GM06990 (cell line): ENCODE measurements around the gene VAV2.
"Not testable (repeated sequence)": the region's sequence is repeated elsewhere in the genome, so short reads cannot be mapped to it uniquely, and the experiment has no call there.

Experiments
- DNase-seq: peaks from one replicate; pipeline ENCODE4 v3.0.0-alpha.2; 2011; ENCODE audit not compliant: insufficient read length; ENCODE audit errors: extremely low read depth
- H3K27me3 ChIP-seq: replicated peaks from 2 replicates; pipeline ENCODE4 v1.6.0; 2011; ENCODE audit warnings: low read length; ENCODE audit not compliant: control insufficient read depth, insufficient read depth
- H3K36me3 ChIP-seq: 2 replicates; pipeline ENCODE4 v1.5.1; 2011; ENCODE audit warnings: low read length; ENCODE audit not compliant: control insufficient read depth, insufficient read depth
- H3K4me3 ChIP-seq: replicated peaks from 2 replicates; pipeline ENCODE4 v1.5.1; 2011; ENCODE audit warnings: low read depth, mild to moderate bottlenecking, control low read depth, low read length
- TF ChIP-seq, protein P1 (sequence below): IDR thresholded peaks from 2 replicates; pipeline ENCODE4 v1.5.1; 2011; ENCODE audit warnings: low read length, control low read depth, mild to moderate bottlenecking, inconsistent platforms; ENCODE audit not compliant: insufficient read depth, poor library complexity, severe bottlenecking

VAV2 gene

DNA sequence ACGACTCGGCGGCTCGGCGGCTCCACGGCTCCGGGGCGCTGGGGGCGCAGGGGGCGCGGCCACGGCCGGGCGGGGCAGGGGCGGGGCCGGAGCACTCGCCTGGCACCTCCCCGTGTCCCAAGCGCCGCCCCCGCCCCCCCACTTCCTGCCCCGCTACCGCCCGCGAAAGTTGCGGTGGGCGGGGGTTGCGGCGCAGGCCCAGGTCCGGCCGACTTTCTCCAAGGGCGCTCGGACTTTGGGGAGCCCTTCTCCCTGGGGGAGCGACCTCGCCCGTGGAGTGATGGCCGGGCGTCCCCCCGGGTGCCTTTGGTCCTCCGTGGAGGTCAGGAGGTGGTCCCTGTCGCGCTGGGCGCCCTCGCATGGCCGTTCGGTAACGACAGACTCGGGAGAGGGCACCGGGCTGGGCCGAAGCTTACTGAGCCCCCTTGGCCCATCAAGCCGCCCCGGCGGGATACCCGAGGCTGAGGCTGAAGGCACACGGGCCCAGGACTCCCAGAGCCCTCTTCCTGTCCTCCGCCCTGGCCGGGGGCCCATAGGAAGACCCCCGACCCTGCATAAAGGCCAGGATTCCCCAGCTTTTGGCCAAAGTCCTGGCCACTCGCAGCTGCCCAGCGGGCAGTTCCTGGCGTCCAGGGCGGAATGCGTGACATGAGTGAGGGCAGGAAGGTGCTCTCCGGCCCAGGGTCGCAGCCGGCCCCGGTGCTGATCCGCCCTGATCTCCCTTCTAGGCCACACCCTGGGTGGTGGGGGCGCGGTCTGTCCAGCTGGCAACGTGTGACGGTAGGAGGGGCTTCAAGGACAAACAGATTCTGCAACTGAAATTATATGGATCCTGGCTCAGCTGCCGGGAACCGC lies 883 bp upstream of the VAV2 start:
- TF ChIP-seq, protein P1, sequence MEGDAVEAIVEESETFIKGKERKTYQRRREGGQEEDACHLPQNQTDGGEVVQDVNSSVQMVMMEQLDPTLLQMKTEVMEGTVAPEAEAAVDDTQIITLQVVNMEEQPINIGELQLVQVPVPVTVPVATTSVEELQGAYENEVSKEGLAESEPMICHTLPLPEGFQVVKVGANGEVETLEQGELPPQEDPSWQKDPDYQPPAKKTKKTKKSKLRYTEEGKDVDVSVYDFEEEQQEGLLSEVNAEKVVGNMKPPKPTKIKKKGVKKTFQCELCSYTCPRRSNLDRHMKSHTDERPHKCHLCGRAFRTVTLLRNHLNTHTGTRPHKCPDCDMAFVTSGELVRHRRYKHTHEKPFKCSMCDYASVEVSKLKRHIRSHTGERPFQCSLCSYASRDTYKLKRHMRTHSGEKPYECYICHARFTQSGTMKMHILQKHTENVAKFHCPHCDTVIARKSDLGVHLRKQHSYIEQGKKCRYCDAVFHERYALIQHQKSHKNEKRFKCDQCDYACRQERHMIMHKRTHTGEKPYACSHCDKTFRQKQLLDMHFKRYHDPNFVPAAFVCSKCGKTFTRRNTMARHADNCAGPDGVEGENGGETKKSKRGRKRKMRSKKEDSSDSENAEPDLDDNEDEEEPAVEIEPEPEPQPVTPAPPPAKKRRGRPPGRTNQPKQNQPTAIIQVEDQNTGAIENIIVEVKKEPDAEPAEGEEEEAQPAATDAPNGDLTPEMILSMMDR = peak; percentile 61
- peak overlapping the region; percentile 96 for H3K4me3 ChIP-seq
- H3K36me3 ChIP-seq = no peaks in the 10 kb centered on the region
- DNase-seq = peak; percentile 81
- H3K27me3 ChIP-seq = no peaks in the 10 kb centered on the region

DNA sequence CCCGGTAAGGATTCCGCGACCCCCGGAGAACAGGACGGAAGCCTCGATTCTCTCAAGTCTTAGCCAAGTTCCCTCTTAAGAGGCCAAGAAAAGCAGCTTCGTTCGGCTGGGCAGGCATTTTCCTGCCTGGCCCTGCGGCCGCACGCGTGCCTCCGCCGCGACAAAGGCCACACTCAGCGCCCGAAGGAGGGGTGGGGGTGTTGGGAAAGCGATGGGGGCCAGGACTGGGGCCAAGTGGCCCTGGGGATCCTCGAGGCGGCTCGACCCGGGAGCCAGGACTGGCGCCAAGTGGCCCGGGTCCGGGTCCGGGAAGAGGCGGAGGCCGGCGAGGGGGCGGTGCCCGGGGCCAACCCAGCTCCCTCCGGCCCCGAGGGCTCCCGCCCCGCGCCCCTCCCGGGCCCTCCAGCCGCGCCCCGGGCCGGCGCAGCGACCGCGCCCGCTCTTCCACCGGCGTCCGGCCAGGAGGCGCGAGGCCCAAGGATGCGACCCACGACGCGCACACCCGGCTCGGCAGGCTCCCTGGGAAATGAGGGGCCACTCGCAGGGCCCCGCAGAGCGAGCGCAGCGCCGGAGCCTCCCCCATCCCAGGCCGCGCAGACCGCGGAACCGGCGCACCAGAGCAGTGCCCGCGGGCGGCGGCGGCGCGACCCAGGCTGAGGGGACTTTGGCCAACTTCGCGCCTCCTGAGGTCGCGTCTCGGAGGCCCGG lies 756 bp downstream of the VAV2 start:
- H3K36me3 ChIP-seq = peaks cover under 1% of the 10 kb centered on the region; the same call in 1 of the 2 replicates
- TF ChIP-seq, protein P1 = no peak
- no peak for DNase-seq
- no peaks in the 10 kb centered on the region for H3K27me3 ChIP-seq
- peak overlapping the region; percentile 96 for H3K4me3 ChIP-seq

DNA sequence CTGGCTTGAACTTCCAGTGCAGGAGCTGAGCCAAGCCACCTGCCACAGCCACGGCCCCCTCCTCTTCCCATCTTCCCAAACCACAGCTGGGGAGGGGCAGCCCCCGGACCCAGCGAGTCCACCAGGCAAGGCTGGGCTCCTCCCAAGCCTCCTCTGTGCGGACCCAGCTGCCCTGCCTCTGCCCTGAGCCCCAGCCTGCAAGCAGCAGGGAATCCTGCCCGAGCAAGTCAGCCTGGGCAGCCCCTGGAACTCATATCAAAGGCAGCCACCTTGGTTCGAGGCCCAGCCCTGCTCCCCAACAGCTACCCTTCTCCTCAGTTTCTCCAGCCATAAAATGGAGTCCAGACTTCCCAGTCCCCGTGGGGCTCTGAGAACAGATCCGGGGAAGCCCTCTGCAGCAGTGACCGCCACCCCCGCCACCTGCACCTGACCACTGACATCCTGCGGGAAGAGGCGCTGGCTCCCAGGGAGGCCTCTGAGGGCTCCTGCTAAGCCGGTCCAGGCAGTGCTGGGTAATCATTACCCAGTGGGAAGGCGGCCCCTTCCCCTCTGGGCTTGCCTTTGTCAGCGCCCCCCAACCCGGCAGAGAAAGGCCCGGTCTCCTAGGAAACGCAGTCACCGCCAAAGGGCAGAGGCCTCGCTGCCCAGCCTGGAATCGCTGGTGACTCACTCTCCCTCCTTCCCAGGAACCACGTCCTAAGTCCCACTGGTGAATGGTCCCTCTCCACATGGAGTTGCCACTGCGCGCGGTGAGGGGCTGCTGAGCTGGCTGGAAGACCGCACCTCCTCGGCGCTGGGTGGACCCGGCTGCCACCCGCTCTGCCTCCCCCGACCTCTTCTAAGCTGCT lies 1.5 kb downstream of the VAV2 start:
- H3K4me3 ChIP-seq = peak overlapping the region; percentile 96
- no peaks in the 10 kb centered on the region for H3K27me3 ChIP-seq
- peaks cover 3% of the 10 kb centered on the region; the same call in 1 of the 2 replicates for H3K36me3 ChIP-seq
- TF ChIP-seq, protein P1 = no peak
- peak; percentile 29 for DNase-seq

DNA sequence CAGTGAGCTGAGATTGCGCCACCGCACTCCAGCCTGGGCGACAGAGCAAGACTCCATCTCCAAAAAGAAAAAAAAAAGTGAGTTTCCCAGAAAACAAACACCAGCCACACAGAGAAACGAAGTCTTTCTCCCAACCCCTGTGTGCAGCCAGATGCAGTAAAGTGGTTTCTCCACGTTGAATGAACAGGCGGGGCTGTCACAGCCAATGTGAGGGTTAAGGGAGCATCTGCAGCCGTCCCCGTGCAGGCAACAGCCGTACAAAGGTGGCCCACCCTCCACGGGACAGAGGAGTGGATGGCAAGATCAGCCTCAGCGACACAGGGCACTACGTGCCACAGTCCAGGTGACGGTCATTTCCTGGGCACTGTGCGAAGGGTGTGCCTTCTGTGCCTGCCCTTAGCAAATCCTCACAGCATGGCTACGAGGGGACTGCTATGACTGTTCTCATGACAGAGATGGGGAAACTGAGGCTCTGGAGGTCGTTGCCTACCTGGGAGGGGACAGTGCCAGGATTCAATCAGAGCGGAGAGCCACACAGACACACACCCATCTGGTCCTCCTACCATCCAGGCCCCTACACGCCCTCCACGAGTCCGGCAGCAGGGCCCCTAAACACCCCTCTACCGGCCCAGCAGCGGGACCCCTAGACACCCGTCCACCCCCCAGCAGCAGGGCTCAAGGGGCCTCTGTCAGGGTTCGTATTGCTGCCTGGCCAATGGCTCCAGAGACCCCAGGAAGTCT lies 2.3 kb downstream of the VAV2 start:
- H3K4me3 ChIP-seq = peak overlapping the region; percentile 96
- peaks cover 3% of the 10 kb centered on the region; the same call in 1 of the 2 replicates for H3K36me3 ChIP-seq
- no peaks in the 10 kb centered on the region for H3K27me3 ChIP-seq
- TF ChIP-seq, protein P1 = no peak
- DNase-seq = no peak

DNA sequence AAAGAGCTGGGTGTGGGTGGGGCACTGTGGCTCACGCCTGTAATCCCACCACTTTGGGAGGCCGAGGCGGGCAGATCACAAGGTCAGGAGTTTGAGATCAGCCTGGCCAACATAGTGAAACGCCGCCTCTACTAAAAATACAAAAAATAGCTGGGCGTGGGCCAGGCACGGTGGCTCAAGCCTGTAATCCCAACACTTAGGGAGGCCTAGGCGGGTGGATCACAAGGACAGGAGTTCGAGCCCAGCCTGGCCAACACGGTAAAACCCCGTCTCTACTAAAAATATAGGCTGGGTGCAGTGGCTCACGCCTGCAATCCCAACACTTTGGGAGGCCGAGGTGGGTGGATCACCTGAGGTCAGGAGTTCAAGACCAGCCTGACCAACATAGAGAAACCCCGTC lies 3.4 kb downstream of the VAV2 start:
- H3K4me3 ChIP-seq, H3K36me3 ChIP-seq, H3K27me3 ChIP-seq, DNase-seq: not testable (repeated sequence)
